Smooth muscle cell of the brain vasculature (primary cell): ENCODE measurements around the gene GLUD2.
"Not testable (repeated sequence)": the region's sequence is repeated elsewhere in the genome, so short reads cannot be mapped to it uniquely, and the experiment has no call there.

Source experiments
- DNase-seq: peaks from one replicate; pipeline ENCODE4 v3.0.0-alpha.2; 2012; ENCODE audit warnings: low read depth, low spot score

Gene GLUD2

DNA sequence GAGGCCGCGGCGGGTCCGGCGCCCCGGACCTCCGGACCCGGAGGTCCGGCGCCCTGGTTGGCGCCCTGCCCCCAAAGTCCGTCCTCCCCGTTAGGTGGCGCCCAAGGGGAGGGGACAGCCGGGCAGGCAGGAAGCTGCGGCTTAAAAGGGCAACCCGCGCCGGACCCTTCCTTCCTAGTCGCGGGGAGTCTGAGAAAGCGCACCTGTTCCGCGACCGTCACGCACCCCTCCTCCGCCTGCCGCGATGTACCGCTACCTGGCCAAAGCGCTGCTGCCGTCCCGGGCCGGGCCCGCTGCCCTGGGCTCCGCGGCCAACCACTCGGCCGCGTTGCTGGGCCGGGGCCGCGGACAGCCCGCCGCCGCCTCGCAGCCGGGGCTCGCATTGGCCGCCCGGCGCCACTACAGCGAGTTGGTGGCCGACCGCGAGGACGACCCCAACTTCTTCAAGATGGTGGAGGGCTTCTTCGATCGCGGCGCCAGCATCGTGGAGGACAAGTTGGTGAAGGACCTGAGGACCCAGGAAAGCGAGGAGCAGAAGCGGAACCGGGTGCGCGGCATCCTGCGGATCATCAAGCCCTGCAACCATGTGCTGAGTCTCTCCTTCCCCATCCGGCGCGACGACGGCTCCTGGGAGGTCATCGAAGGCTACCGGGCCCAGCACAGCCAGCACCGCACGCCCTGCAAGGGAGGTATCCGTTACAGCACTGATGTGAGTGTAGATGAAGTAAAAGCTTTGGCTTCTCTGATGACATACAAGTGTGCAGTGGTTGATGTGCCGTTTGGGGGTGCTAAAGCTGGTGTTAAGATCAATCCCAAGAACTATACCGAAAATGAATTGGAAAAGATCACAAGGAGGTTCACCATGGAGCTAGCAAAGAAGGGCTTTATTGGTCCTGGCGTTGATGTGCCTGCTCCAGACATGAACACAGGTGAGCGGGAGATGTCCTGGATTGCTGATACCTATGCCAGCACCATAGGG is at the start of gene GLUD2:
Gene GLUD2 (plus strand): TSS at position 170 of the 979 bp plus-strand sequence. CDS start 75 bp downstream, at position 245.
- peak; percentile 1 for DNase-seq

DNA sequence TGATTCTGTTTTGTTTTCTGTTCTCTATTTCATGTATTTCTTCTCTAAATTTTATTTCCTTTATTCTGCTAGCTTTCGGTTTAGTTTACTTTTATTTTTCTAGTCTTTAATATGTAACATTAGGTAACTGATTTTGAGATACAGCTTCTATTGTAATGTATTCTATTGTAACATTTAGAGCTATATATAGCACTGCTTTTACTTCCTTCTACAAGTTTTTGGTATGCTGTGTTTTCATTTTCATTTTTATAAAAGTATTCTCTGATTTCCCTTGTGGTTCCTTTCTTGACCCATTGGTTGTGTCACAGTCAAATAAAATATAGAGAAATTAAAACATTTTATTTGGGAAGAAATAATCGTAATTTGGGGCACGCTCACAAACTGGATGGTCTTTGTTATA is 48.0 kb upstream of the GLUD2 start:
- no peak for DNase-seq

DNA sequence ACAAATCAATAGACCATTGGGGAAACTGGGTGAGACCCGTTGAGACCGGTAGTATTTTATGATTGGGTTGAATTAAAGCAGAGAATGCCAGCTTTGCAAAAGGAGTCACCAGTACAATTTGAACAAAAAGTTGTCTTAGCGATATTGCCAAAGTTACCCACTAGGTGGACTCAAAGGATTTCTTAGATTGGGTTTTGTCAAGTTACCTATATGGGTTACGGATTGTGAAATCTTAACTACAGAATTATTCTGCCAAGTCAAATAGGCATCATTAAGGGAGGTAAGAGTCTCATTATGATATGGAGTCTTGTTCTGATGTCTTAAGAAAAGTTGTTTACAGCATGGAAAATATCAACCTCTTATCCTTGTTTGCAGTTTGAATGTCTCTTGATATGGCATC is 46.8 kb upstream of the GLUD2 start:
- no peak for DNase-seq

DNA sequence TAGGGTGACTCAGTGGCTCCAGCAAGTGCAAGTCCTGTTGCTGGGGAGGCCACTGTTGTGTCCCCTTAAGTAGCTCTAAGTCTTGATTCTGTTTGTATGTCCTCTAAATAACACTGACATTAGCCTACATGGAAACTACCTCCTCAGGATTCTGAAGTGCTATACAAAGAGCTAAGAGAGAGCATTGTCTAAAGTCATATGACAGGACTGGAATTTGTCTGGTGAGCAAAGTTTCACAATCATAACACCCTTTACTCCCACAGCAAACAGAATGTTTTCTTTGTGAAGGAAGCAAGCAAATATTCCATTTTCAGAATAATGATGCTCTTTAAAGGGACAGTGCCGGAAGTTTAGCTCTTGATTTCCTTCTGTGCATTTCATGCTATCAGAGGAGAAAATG is 38.5 kb upstream of the GLUD2 start:
- no peak for DNase-seq

DNA sequence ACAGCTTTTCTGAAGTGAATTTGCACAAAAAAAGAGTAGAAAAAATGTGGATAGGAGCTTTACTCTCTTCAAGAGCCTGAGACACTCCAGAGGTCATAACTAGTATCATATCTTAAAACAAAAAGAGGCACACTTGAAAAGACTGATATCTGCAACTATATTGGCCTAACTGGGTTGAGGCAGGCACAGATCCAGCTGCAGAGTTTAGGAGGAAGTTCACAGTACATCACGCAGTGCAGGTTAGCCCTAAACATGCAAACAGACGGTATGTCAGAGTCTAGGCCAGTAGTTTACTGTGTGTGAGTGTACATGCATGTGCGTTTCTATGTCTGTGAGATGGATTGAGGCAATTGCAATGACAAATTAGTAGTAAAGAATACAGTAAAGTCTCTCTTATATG is 37.6 kb upstream of the GLUD2 start:
- no peak for DNase-seq

DNA sequence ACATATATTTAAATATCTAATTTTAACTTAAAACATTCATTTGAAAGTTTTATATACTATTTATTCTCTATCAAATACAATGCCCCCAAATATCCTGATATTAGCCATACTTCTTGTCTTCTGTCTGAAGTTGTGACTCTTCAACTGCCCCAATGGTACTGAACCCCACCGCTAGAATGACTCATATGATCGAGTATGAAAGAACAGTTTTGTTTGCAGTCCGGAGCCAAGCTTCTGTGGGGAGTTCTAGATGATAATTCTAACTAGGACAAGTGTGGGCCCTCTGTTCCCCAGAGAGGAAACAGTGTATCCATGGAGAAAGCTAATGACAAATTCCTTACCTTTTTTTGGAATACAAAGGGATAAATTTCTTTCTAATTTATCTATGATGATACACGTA is 37.2 kb upstream of the GLUD2 start:
- DNase-seq = no peak

DNA sequence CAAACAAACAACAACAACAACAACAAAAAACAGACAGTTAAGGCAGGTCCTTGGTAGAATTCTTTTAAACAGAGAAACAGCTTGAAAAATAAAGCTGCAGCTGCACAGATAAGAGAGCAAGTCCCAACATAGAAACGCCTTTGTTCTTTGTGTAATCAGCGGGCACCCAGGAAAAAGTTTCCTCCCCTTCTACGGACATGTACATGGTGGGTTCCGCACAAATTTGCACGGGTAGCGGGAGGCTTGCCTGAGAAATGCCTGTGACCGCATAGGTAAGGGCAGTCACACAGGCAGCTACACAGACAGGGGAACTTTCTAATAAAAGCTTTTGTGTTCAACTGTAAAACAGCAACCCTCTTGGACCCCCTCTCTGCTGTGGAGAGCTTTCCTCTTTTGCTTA is 36.2 kb upstream of the GLUD2 start:
- DNase-seq = no peak

DNA sequence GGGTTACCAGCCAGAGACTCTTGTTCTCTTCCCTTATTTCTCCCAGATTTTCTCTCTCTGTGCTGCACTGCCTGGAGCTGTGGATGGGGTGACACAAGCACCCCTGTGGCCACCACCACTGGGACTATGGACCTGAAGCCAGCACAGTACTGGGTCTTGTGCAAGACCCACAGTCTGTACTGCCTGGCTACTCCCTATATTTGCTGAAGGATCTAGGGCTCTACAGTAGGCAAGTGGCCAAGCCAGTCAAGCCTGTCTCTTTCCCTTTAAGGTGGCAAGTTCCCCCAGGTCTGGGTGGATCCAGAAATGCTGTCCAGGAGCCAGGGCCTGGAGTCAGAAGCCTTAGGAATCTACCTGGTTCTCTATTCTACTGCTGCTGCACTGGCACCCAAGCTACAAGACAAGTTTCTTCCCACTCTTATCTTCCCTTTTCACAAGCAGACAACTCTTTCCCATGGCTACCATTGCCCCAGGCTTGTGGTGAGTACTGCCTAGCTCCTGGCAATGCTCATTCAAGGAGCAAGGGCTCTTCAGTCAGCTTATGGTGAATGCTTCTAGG is 33.4 kb upstream of the GLUD2 start:
- no peak for DNase-seq

DNA sequence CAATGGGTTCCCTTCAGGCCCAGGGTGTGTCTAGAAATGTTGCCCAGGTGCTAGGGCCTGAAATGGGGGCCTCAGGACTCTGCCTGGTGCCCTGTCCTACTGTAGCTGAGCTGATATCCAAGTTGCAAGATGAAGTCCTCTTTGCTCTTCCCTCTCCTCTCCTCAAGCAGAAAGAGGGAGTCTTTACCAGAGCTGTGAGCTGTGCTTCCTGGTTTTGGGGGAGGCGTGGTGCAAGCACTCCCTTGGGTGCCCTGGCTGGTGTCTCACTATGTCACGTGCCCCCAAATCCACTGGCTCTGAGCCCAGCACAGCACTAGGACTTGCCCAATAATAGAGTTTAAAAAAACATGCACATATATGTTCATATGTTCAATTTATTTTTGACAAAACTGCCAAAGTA is 32.6 kb upstream of the GLUD2 start:
- no peak for DNase-seq

DNA sequence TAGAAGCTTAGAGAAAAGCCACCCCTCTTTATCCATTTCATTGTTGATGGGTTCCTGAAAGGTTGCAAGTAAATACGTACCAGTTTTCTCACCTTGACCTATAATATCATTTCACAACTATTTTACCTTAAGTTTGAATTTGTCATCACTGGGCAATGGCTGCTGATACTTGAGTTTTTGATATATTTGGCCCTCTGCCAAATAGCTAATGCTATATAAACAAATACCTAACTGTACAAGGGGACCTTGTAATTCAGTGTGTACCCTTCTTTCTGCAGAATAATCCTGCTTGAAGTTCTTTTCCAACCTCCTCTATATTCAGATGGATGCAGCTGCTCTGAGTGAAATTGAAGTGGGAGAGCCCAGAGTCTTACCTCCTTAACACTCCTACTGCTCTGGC is 19.0 kb upstream of the GLUD2 start:
- DNase-seq = no peak

DNA sequence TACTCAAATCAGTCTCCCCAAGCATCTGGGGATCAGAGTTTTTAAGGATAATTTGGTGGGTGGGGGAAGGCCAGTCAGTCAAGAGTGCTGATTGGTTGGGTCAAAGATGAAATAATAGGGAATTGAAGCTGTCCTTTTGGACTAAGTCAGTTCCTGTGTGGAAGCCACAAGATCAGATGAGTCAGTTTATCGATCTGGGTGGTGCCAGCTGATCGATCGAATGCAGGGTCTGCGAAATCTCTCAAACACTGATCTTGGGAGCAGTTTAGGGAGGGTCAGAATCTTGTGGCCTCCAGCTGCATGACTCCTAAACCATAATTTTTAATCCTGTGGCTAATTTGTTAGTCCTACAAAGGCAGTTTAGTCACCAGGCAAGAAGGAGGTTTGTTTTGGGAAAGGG is 17.3 kb upstream of the GLUD2 start:
- DNase-seq = no peak

DNA sequence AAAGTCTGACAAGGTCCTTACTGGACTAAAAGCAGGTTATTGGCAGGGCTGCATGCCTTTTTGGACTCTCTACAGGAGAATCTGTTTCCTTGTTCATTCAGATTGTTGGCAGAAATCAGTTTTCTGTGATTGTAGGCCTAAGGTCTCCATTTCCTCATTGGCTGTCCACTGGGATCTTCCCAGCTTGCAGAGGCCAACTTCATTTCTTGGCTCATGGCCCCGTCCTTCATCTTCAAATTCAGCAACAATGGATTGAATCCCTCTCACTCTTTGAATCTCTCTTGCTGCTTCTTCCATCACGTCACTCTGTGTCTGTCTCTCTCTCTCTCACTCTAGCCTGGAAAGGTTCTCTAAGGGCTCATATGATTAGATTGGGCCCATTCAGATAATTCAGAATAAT is 14.9 kb upstream of the GLUD2 start:
- DNase-seq = no peak

DNA sequence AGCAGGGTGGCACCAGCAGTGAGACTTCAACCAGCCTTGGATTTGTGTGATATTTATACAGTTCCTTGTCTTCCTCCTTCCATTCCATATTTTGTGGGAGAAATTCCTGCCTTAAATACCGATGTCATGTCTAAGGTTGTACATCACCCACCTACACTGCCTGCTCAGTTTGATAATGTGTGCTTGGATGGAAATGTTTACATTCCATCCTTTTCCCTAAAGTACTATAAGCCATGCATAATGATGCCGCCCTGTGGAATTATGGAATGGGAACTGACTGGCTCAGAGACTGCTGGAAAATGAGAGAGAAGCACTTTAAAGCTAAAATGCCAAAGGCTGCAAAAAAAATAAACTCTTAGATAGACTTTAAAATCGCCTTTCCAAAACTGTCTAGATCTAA is 11.3 kb upstream of the GLUD2 start:
- no peak for DNase-seq

DNA sequence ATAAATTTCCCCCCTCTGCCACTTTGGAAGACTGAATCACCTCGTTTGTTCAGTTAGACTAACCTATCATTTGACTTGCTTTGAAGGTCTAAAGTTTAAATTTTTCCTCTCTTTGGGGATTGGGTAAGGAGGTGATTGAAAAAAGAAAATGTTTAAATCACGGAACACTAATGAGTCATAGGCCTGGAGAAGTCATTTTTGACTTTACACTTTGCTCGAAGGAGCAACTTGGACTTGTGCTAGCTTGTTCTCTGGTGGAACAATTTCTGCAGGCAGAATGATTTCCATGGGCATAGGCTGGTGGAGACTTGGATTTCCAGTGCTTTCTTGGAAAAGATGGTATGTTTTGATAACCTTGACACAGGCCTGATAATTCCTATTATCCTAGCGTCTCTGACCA is 10.5 kb upstream of the GLUD2 start:
- DNase-seq = no peak

DNA sequence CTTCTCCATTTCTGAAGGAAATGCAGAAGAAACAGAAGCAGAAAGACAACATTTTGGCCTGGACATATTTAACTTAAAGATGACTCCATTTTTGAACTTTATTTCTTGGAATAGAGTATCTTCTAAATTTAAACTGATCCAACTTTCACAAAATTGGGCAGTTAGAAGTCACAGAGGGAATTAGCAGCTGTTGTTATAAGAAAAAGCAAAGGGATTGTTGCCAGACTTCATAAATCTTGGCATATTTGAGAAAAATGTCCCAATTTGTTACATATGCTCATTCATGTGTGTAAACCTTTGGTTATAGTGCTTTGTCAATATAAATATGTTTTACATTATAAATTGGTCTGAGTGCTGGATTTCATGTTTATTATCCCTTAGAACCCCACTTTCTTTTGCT is 3.4 kb downstream of the GLUD2 start:
- DNase-seq = no peak

DNA sequence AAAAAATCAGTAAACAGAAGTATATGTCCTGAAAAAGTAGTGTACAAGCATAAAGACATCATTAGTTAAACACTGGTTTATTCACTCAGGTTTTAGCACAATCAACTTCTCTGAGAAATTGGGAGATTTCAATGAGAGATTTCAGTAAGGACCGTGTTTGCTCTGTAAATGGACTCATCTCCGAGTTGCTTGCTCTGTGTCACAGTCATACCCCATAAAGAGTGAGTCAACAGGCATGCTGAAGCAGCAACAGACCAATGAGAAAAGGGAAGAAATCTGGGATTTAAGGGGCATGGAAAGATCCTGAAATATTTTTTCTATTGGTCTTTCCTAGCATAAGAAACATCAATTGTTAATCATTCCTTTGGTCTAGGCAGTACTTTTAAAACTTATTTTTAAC is 4.7 kb downstream of the GLUD2 start:
- DNase-seq = no peak

DNA sequence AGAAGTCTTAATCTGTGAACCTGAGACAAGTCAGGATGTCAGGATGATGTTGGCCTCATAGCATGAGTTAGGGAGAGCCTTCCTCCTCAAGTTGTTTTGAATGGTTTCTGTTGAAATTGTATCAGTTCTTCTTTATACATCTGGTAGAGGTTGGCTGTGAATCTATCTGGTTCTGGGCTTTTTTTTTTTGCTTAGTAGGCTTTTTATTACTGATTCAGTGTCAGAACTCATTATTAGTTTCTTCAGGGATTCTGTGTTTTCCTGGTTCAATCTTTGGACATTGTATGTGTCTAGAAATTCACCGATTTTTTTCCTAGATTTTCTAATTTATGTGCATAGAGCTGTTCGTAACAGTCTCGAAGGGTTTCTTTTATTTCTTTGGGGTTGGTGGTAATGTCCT is 14.9 kb downstream of the GLUD2 start:
- no peak for DNase-seq

DNA sequence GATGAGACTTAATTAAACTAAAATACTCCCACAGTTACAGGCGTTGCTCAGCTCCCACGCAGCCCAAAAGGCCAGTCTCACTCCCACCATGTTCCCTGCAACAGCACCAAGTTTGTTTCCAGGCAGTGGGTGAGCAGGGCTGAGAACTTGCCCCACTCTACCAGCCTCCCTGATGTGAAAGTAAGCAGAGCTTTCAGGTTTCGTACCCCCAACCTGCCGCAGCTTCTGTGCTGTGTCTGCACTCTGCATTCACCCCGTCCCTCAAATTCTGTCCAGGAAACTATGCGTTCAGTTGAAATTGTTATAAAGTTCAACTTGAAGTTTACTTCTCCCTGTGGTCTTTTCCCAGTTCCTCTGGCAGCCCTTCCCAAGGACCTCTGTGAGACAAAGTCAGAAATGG is 17.2 kb downstream of the GLUD2 start:
- DNase-seq = no peak

DNA sequence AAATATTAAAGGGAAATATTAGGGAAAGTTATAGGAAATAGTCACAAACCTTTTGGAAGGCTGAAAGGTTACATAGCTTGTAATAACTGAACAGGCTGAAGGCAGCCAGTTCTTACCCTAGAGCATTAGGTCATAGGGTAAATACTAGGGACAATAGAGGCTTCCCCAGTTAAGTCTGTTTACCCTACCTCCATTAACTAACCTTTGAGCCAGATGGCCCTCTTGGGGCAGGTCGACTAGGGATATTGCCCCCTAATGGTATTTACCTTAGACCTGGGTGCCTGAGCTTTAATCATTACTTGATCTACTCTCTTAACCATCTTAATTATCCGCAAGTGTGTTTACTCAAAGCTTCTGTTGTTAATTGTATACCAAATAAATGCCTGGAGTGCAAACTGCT is 36.8 kb downstream of the GLUD2 start:
- not testable (repeated sequence) for DNase-seq

DNA sequence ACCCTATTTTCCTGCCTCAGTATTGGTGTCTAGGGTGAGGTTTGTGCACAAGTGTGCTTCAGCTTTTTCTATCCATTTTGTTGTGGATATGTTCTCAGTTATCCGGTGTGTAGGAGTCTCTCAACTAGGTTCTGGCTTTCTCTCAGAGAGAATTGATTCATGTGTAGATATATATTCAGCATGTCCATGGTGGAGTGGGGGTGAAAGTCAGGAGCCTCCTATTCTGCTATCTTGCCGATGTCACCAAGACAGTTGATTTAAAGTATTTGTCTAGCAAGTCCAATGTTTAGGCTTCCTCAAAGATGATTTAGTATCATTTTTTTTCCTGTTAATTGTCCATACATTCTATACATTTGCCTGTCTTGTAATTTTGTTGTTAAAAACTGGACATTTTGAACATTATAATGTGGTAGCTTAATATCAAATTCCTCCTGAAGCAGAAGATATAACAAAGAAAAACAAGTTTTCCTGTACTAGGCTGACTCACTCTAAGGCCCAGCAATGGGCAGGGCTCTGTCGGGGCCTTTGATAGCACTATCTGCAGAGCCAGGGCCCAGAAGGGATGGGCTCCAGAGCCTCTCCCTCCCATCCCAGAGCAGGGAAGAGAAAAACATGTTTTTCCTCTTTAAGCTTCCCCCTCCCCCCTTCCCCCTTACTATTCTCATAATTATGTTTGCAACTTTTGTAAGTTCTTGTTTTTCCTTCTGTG is 37.6 kb downstream of the GLUD2 start:
- no peak for DNase-seq

DNA sequence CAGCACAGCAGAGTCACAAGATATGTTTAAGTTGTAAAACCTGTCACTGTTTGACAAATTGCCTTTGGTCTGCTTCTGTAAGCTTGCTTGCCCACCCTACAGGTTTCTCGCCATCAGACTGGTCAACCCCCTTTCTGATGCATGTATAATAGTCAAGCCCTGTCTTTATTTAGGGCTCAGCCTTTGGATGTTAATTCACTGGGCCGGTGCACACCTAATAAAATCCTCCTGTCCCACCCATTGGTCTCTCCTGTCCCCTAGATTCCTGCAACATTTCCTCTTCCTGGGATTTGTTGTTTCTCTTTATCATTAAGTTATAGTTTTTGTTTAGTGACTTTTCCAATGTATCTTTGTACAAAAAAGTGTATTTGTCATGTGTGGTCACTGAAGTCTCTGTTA is 38.2 kb downstream of the GLUD2 start:
- DNase-seq = no peak

DNA sequence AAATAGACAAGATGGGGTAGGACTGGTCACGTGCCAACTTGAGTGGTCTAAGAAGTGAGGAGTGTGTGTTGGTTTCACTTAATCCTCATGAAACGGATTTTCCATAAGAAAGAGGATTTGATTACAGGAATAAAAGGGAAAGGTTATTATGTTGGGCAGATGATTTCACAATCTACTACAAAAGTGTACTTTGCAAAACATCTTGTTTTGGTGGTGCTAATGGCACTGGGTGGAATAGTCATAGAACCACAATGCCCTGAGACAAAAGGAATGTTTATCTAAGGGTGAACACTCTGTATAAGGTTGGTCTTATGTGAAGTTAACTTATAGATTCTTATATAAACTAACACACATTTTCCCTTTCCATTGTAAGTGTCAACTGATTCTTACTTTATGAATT is 45.6 kb downstream of the GLUD2 start:
- DNase-seq = no peak
